Activated CD4-positive, alpha-beta memory T cell treated with anti-CD3 and anti-CD28 coated beads for 36 hours (primary cell): ENCODE results near the gene MPPED2. TPM values are rescaled to one million over a fixed set of nuclear protein-coding genes. Genes with fewer than 3 reads are reported as not detected.

Source experiments
- CTCF ChIA-PET: fragments of 350-600 bp; sonication (Branson Sonifier 250); formaldehyde crosslinking; loops from one replicate; lab custom pipeline; 2021; ENCODE audit warnings: antibody characterized with exemption, inconsistent platforms; lab: Charles Lee
- POLR2A ChIA-PET: fragments of 350-600 bp; sonication (Branson Sonifier 250); formaldehyde crosslinking; loops from one replicate; lab custom pipeline; 2021; ENCODE audit warnings: antibody characterized with exemption; lab: Charles Lee
- DNase-seq: peaks from one replicate; pipeline ENCODE4 v3.0.0-alpha.2; 2020
- H3K27ac Mint-ChIP-seq: one replicate; pipeline ENCODE4 v1.8.0; 2021; ENCODE audit warnings: mixed read lengths
- H3K27me3 Mint-ChIP-seq: one replicate; pipeline ENCODE4 v1.8.0; 2021; ENCODE audit warnings: mixed read lengths
- H3K36me3 Mint-ChIP-seq: one replicate; pipeline ENCODE4 v1.8.0; 2021; ENCODE audit warnings: mixed read lengths
- H3K4me1 Mint-ChIP-seq: one replicate; pipeline ENCODE4 v1.8.0; 2021; ENCODE audit warnings: low read depth, mixed read lengths
- H3K4me3 Mint-ChIP-seq: one replicate; pipeline ENCODE4 v1.8.0; 2021; ENCODE audit warnings: mild to moderate bottlenecking, mixed read lengths
- H3K9me3 Mint-ChIP-seq: one replicate; pipeline ENCODE4 v1.8.0; 2021; ENCODE audit warnings: mixed read lengths
- intact Hi-C: fragments of 100-400 bp; cut with micrococcal nuclease; formaldehyde crosslinking; loops from one replicate; pipeline ENCODE4 v1.15.1; 2023
- total RNA-seq, 2 experiments: library from RNA; stranded (reverse); gene quantifications; one replicate each; pipeline ENCODE4 v1.2.3, GENCODE V29; 2021

MPPED2 gene
- total RNA-seq, 2 experiments from 2014 or later: not detected

- Mint-ChIP-seq H3K27me3 (peaks cover 38% of the 10 kb centered on the region), H3K4me1 (peaks cover 2% of the 10 kb centered on the region), H3K9me3 (no peaks in the 10 kb centered on the region), H3K4me3 (no peak overlapping the region), H3K27ac (no peak overlapping the region), H3K36me3 (peaks cover 2% of the 10 kb centered on the region)
- DNase-seq: no peak
- CTCF ChIA-PET: no interaction called here
- intact Hi-C loops: no loop called here
- POLR2A ChIA-PET: no interaction called here
Observed at GRCh38 chr11:30587269-30587812, 1.2 kb upstream of the MPPED2 start.

GRCh38 chr11:30585892-30586250 is 282 bp downstream of the MPPED2 start:
- no peak for DNase-seq
- H3K4me1 Mint-ChIP-seq: peaks cover 2% of the 10 kb centered on the region
- H3K27me3 Mint-ChIP-seq: peaks cover 38% of the 10 kb centered on the region
- ChIA-PET POLR2A (no interaction called here), CTCF (no interaction called here)
- H3K9me3 Mint-ChIP-seq: no peaks in the 10 kb centered on the region
- peaks cover 2% of the 10 kb centered on the region for H3K36me3 Mint-ChIP-seq
- H3K27ac Mint-ChIP-seq: no peak overlapping the region
- no peak overlapping the region for H3K4me3 Mint-ChIP-seq
- intact Hi-C loops: no loop called here

- H3K4me3 Mint-ChIP-seq: no peak overlapping the region
- H3K9me3 Mint-ChIP-seq: no peaks in the 10 kb centered on the region
Observed at GRCh38 chr11:30585125-30585891, 845 bp downstream of the MPPED2 start.

GRCh38 chr11:30583476-30584280 is 2.5 kb downstream of the MPPED2 start:
- intact Hi-C loops: no loop called here
- no peak overlapping the region for H3K27ac Mint-ChIP-seq
- no peaks in the 10 kb centered on the region for H3K9me3 Mint-ChIP-seq
- DNase-seq: no peak
- H3K27me3 Mint-ChIP-seq: peaks cover 38% of the 10 kb centered on the region
- ChIA-PET POLR2A (no interaction called here), CTCF (no interaction called here)
- peaks cover 2% of the 10 kb centered on the region for H3K36me3 Mint-ChIP-seq
- H3K4me1 Mint-ChIP-seq: peaks cover 2% of the 10 kb centered on the region
- H3K4me3 Mint-ChIP-seq: no peak overlapping the region

More at GRCh38 chr11:30585125-30585891, 845 bp downstream of the MPPED2 start:
- intact Hi-C loops: no loop called here
- POLR2A ChIA-PET: no interaction called here
- no peak for DNase-seq
- Mint-ChIP-seq H3K4me1 (peaks cover 2% of the 10 kb centered on the region), H3K27ac (no peak overlapping the region), H3K36me3 (peaks cover 2% of the 10 kb centered on the region), H3K27me3 (peaks cover 38% of the 10 kb centered on the region)
- CTCF ChIA-PET: no interaction called here

- POLR2A ChIA-PET: no interaction called here
- H3K27me3 Mint-ChIP-seq: peaks cover 33% of the 10 kb centered on the region
- CTCF ChIA-PET: no interaction called here
- no peak for DNase-seq
- H3K4me1 Mint-ChIP-seq: peaks cover 2% of the 10 kb centered on the region
- intact Hi-C loops: no loop called here
- peaks cover 2% of the 10 kb centered on the region for H3K36me3 Mint-ChIP-seq
- H3K4me3 Mint-ChIP-seq: no peak overlapping the region
- H3K27ac Mint-ChIP-seq: no peak overlapping the region
- H3K9me3 Mint-ChIP-seq: no peaks in the 10 kb centered on the region
Observed at GRCh38 chr11:30582726-30583125, 3.4 kb downstream of the MPPED2 start.

GRCh38 chr11:30581675-30582074 is 4.5 kb downstream of the MPPED2 start:
- H3K4me1 Mint-ChIP-seq: peaks cover under 1% of the 10 kb centered on the region
- H3K27ac Mint-ChIP-seq: no peak overlapping the region
- no peak overlapping the region for H3K4me3 Mint-ChIP-seq
- ChIA-PET CTCF (no interaction called here), POLR2A (no interaction called here)
- H3K36me3 Mint-ChIP-seq: no peaks in the 10 kb centered on the region
- no peak for DNase-seq
- no peaks in the 10 kb centered on the region for H3K9me3 Mint-ChIP-seq
- H3K27me3 Mint-ChIP-seq: peaks cover 26% of the 10 kb centered on the region
- intact Hi-C loops: no loop called here

- Mint-ChIP-seq H3K36me3 (no peaks in the 10 kb centered on the region), H3K4me1 (no peaks in the 10 kb centered on the region), H3K27me3 (peaks cover 23% of the 10 kb centered on the region), H3K4me3 (no peak overlapping the region), H3K27ac (no peak overlapping the region), H3K9me3 (no peaks in the 10 kb centered on the region)
- DNase-seq: no peak
- ChIA-PET CTCF (no interaction called here), POLR2A (no interaction called here)
- intact Hi-C loops: no loop called here
Observed at GRCh38 chr11:30580573-30580972, 5.6 kb downstream of the MPPED2 start.

- Mint-ChIP-seq H3K27me3 (peaks cover 18% of the 10 kb centered on the region), H3K4me1 (no peaks in the 10 kb centered on the region), H3K36me3 (no peaks in the 10 kb centered on the region), H3K9me3 (no peaks in the 10 kb centered on the region), H3K27ac (no peak overlapping the region), H3K4me3 (no peak overlapping the region)
- intact Hi-C loops: no loop called here
- ChIA-PET CTCF (no interaction called here), POLR2A (no interaction called here)
- DNase-seq: no peak
Observed at GRCh38 chr11:30579415-30580175, 6.6 kb downstream of the MPPED2 start.

- Mint-ChIP-seq H3K9me3 (no peaks in the 10 kb centered on the region), H3K4me1 (no peaks in the 10 kb centered on the region), H3K36me3 (no peaks in the 10 kb centered on the region), H3K27me3 (peaks cover 9% of the 10 kb centered on the region), H3K4me3 (no peak overlapping the region), H3K27ac (no peak overlapping the region)
- ChIA-PET CTCF (interaction anchor here (1.0 kb wide), 1 partner anchor 40 kb away, joined by 3 read pairs; no protein-coding TSS in a partner anchor), POLR2A (no interaction called here)
- DNase-seq: no peak
- intact Hi-C loops: no loop called here
Observed at GRCh38 chr11:30578406-30578805, 7.7 kb downstream of the MPPED2 start.

- H3K4me1 Mint-ChIP-seq: no peaks in the 10 kb centered on the region
- no peak overlapping the region for H3K4me3 Mint-ChIP-seq
- H3K27me3 Mint-ChIP-seq: no peaks in the 10 kb centered on the region
- no peak for DNase-seq
- POLR2A ChIA-PET: no interaction called here
- CTCF ChIA-PET: no interaction called here
- H3K27ac Mint-ChIP-seq: no peak overlapping the region
- no peaks in the 10 kb centered on the region for H3K36me3 Mint-ChIP-seq
- intact Hi-C loops: no loop called here
- no peaks in the 10 kb centered on the region for H3K9me3 Mint-ChIP-seq
Observed at GRCh38 chr11:30573951-30574350, 12.2 kb downstream of the MPPED2 start.

GRCh38 chr11:30568931-30569330 is 17.2 kb downstream of the MPPED2 start:
- H3K4me3 Mint-ChIP-seq: no peak overlapping the region
- H3K27ac Mint-ChIP-seq: no peak overlapping the region
- no peaks in the 10 kb centered on the region for H3K36me3 Mint-ChIP-seq
- no peaks in the 10 kb centered on the region for H3K9me3 Mint-ChIP-seq
- POLR2A ChIA-PET: no interaction called here
- intact Hi-C loops: no loop called here
- no peaks in the 10 kb centered on the region for H3K27me3 Mint-ChIP-seq
- H3K4me1 Mint-ChIP-seq: no peaks in the 10 kb centered on the region
- no peak for DNase-seq
- CTCF ChIA-PET: no interaction called here

GRCh38 chr11:30567644-30568043 is 18.5 kb downstream of the MPPED2 start:
- no peaks in the 10 kb centered on the region for H3K9me3 Mint-ChIP-seq
- no peaks in the 10 kb centered on the region for H3K27me3 Mint-ChIP-seq

More at GRCh38 chr11:30567644-30568043, 18.5 kb downstream of the MPPED2 start:
- ChIA-PET CTCF (no interaction called here), POLR2A (no interaction called here)
- Mint-ChIP-seq H3K27ac (no peak overlapping the region), H3K4me1 (no peaks in the 10 kb centered on the region), H3K36me3 (no peaks in the 10 kb centered on the region), H3K4me3 (no peak overlapping the region)
- no peak for DNase-seq
- intact Hi-C loops: no loop called here
